Stimulated activated CD8-positive, alpha-beta memory T cell treated with anti-CD3 and anti-CD28 coated beads, Interleukin-12 subunit alpha, Interleukin-12 subunit beta, amount 100 ng/mL, for 4 hours (primary cell): ENCODE data around the gene CUBN.

Experiments
- DNase-seq: peaks from one replicate; pipeline ENCODE4 v3.0.0-alpha.2; 2020; ENCODE audit warnings: low read depth

CUBN gene

DNA sequence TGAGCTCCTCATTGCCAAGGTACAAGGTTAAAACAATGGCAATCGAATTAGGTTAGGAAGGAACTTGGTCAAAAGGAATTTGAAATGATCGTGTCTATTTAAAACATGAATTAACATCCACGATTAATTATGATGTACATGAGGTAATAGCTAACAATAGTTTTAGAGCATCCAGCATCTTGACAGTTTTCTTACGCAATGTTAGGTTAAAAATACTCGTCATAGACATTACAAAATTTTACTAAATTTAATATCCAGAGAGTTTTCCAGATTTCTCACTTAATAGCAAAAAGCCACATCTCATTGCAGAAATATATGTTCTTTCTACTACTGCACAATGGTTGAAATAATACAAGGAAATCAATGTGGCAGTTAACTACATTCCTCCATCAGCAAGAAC, 22.6 kb downstream of the CUBN start:
- no peak for DNase-seq

DNA sequence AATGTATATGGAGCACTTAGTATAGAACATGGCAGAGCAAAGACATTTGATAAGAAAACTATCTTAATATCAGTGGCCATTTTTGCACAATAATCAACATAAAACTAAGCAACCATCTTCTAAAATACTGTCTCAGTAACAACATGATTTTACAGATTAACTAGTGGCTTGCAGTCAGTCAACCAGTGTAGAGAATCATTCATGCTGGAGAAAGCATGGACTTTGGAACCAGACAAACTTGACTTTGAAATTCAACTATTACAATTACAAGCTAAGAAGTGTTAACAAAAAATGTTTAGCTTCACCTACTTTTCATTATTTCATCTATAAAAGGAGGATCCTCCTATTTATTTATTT, 27.7 kb downstream of the CUBN start:
- DNase-seq = no peak

DNA sequence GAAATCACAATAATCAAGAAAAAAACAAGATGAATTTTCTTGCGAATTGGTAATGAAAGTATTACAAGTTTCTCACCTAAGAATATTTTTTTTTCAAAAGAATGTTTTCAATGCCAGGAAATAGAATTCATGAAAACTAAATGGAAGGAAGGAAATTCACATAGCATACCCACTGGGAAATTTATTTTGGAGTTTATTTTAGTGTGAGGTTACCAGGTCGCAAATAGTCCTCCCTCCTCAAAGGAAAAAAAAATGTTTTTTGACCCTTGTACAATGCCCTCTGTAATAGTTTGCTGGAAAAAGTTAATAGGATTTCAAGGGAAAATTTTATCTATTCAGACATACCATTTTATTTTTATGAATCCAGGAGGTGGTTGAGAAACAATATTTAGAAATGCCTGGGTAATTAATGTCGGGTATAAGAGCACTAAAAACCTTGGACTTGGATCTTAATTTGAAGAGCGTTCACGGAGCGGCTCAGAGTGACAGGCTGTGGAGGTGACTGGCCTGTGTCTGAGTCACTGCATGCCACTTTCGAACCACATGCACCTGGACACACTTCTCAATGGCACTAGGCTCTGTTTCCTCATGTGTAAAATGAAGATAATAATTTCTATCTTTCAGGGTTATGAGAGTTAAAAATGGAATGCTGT, 28.2 kb downstream of the CUBN start:
- DNase-seq = no peak

DNA sequence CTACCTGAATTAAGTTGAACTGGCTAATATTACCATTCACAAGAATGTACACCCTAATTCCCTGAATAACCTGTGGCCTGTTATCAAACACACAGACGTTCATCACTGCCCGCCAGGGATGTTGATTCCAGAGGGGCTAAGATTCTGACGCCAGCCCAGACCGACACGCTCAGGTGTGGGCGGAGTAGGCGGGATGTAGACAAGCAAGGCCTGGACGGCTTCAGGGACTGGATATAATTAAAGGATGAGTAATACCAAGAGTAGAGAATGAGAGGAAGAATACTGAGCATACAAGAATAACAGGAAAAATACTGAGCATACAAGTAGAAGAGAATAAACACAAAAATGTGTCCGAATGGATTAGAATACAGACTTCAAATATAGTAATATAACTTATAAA, 29.0 kb downstream of the CUBN start:
- no peak for DNase-seq

DNA sequence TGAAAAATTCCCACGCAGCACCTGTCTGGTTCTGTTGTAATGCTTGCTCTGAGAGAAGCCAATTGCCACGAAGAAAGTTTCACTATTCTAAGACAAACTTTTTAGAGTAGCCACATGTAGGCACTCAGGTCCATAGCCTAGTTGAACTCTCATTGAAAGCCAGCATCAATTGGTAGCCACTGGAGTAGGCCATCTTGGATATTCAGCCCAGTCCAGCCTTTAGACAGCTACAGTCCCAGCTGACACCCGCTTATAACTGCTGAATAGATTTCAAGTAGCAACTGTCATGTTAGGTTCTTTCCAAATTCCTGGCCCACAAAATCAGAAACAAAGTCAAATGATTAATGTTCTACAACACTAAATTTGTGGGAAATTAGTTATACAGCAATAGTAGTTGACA, 31.6 kb downstream of the CUBN start:
- DNase-seq = no peak

DNA sequence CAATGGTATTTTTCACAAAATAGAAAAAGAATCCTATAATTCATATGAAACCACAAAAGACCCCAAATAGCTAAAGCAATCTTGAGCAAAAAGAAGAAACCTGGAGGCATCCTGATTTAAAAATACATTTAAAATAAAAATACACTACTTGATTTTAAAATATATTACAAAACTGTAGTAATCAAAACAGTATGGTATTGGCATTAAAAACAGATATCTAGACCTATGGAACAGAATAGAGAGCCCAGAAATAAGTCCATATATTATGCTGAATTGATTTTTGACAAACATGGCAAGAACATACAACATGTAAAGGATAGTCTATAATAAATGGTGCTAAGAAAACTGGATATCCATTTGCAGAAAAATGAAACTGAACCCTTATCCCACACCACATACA, 34.8 kb downstream of the CUBN start:
- DNase-seq = no peak

DNA sequence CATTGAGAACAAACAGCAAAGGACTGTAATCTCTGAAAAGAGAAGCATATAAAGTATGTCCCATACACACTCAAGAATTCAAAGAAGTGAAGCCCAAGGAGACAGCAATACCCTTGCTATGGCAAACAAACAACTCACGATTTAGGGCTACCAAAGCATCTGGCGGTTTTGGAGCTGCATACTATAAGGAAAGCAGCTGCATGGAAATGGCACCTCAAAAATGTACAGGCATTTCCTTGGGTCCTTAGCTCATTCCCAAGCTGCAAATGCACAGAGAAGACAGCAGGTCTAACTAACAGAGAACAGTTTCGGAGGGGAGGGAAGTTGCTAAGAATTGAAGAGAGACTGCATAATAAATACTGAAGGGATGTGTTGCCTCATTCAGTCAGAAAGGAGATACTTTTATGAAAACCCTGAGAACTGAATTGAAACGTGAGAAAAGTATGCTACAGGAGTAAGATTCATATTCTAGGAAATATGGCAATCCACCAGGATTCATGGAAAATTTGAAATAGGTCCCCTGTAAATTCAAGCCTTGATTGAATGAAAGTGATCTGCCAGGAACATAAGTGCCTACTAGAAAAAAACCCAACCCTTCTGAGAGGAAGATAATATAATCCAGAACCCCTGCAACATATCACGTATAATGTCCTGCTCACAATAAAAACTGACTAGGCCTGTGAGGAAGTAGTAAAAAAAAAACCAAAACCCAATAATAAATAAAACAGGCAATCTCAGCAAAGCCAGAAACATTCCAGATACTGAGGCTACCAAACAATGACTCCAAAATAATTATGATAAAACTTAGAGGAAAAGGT, 36.4 kb downstream of the CUBN start:
- no peak for DNase-seq

DNA sequence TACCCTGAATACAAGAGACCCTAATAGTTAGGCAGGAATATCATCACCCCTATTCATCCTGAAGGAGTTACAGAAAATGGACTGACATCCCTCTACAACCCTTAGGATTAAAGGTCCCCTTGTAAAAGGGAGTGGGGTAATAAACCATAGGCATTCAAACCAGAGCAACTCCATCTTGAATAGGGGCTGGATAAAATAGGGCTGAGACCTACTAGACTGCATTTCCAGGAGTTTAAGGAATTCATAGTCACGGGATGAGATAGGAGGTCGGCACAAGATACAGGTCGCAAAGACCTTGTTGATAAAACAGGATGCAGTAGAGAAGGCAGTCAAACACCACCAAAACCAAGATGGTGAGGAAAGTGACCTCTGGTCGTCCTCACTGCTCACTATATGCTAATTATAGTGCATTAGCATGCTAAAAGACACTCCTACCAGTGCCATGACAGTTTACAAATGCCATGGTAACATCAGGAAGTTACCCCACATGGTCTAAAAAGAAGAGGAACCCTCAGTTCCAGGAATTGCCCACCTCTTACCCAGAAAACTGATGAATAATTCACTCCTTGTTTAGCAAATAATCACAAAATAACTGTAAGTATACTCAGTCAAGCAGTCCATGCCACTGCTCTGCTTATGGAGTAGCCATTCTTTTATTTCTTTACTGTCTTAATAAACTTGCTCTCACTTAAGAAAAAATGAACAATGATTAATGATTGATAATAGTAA, 37.2 kb downstream of the CUBN start:
- no peak for DNase-seq

DNA sequence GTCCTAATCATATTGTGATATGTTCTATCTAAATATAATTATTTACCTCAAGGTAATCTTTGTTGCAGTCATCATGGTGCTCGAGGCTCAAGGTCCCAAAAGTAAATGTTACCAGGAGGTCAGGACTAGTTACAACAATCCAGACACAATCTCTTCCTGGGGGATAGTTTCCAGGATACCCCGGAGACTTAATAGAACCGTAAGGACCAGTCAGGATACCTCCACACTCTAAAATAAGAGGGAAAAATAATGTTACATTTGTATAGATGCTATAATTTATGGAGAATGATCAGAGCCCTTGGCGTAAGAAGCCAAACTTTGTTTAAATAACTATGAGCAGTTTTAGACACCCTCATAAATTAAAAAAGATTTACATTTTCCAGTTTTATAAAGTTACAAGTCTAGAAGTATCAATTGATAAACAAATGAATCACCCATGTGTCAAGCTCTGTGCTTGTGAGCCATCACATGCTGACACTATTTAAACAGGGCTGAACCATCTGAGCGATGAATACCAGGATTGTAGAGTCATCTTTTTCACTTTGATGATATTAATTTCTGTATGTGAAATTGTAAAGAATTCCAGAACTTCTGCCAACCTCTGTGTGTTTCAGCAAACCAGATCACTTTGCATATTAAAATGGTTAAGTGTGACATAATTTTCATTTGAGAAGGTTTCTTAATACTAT, 41.3 kb downstream of the CUBN start:
- DNase-seq = no peak

DNA sequence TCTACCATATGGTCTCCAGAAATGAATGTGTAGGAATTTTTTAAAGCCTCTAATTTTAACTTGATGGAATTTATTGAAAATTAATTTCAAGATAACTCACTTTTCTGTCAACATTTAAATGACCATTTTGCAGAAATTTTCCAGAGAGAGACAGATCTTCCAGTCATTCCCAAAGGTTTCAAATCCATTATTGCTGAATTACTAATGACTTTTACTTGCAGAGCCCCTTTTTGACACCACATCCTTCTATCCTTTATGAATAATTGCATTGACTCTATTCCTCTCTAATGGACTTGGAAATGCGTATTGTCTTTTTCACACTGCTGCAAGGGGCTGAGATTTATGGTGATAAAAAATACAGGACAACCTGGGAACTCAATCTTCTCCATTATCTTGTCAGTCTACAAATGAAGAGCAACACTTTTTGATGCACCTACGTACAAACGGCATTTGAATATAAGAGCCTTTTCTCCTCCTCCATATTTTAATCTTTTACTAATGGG, 42.7 kb downstream of the CUBN start:
- no peak for DNase-seq

DNA sequence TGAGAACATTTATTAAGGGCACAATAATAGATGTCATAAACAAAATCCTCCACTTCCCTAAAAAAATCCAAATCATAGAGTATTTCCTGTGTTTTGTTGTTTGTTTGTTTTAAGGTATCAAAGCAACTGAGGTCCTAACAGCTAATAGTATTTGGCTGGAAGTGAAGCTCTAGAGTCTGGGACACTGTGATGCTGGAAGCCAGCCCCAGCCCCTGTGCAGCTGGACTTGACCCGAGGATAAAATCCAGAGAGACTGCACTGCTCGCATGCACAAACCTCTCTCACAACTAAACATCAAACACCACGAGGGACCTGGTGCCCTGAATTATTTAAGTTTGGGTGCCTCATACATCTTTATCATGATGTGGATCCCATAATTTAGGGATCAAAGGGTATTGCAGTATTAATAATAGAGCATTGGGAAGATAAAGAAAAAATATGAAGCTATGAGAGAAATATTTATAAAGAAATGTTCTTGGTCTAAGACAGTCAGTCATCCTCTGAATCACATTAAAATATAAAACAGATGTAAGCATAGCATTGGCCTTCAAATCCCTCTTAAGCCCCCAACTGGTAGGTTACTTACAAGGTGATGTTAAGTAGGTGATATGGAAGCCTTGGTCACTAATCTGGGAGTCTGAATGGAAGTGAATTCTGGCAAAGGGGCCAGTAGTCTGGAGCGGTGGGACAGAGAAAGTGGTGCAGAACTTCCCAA, 44.4 kb downstream of the CUBN start:
- DNase-seq = no peak

DNA sequence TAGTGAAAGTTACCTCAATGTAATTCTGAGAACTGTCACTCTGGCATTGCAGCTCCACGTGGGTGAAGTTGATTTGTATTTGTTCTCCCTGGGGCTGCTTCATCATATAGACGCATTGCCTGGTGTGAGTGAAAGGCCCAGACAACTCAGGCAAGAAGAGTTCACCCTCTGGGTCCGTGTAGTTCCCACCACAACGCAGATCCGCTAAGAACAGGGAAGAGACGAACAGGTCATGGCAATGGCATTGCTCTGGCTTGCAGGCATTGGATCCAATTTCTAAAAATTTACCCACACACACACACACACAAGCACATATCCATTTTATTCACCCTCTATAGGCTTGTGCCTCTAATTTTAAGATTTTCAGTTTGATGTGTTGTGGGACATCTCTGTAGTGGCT, 45.4 kb downstream of the CUBN start:
- no peak for DNase-seq

DNA sequence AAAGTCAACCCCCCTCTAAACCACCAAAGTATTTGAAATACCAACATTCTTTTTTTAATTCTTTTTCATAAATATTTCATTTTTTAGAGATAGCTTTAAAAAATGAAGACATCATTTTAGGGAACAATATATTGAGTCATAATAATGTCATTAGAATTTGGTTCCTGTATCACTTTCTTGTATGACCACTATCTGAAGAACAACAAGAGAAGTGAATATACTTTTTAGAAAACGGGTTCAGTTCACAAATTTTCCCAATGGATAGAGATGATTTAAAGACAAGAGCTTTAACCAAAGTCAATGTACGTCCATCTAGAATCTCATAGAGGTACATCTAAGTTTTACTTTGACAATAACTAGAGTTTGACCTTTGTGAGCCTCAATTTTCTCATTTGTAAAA, 48.2 kb downstream of the CUBN start:
- no peak for DNase-seq

DNA sequence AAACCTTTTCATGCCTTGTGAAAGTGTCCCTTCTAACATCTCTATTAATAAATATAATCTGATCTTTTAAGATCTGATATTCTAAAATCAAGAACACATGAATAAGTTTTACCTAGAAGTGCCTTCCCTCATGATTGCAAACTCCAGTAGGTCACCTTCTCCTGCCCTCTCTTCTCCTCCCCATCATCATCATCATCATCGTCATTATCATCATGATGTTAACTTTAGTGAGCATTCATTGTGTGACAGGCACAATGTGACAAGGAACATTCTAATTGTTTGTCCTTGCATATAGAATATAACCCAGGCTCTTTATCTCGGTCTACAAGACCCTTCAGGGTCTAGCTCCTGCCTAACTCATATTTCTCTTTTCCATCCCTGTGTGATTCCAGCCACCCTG, 51.7 kb downstream of the CUBN start:
- DNase-seq = no peak

DNA sequence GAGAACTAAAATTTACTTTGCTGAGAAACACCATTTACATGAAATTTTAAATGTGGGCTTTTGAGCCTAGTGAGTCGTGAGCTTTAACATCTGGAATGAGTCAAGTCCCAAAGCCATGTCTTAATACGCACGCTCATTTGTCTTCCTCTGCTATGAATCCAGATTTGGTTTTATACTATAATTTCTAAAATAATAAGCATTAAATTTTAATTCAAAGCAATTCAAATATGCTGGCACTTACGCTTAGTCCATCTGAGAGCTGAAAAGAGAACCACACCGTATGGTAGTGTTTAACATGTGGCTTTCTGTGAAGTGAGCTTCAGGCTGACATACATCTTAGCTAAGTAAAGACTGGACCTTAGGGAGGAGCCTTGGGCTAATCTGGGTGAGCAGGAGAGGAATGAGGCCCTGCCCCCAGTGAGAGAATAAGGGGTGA, 52.2 kb downstream of the CUBN start:
- no peak for DNase-seq

DNA sequence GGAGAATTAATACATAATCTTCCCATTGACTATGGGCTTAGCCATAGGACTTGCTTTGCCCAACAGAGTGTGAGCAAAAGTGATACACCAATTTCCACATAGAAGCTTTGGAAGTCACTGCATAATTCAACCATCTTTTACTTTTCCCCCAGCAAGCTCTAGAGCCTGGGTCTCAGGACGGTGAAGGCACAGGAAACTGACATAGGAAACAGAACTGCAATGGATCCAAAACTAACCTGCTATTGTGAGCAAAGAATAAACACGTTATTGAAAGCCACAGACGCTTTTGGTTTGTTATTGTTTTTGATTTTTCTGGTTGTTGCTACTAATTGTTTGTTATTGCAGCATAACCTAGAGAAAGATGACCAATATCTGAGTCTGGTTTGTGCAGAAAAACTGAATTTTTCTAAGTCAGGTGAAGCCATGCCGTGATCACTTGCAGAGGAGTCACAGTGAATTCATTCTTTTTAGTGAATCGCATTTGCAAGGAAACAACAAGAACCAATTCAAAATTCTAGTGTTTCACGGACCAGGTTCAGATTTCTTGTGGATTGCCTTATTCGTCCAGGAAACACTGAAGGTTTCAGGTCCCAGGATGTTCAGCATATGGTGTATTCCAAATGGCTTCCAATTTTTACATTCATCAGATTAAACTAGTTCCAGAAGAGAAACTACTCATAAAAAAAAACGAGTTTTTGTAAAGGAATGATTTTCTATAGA, 52.8 kb downstream of the CUBN start:
- DNase-seq = no peak

DNA sequence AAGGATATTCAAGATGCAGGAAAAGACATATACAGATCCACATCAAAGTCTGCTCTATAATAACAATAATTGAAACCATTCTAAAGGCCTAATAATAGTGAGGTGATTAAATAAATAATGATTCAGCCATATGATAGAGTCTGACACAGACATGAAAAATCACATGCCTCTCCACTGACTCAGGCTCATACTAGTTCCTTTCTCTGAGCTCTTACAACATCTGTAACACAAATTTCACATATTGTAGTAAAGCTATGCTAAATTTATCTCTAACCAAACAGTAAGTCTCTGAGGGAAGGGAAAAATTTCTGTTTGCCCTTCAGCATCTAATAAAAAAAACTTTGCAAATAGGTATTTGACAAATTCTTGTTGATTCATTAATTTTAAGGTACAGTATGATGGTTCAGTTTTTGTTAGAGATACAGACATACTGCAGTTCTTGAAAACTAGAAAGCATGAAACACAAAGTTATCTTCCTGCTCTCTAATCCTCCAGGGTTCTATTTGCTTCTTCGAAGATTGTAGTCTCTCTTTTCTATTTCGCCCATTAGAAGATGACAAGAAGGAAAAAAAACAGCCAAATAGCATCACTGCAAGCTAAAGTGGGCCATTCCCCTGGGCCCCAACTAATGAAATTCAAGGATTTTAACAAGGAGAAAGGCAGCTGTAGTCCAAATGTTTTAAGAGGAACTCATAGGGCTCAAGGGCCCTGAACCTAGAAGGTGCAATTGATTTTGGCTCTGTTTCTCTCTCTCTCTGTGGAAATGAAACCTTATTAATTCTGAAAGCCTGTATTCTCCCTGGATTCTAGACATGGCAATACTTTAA, 53.9 kb downstream of the CUBN start:
- DNase-seq = no peak

DNA sequence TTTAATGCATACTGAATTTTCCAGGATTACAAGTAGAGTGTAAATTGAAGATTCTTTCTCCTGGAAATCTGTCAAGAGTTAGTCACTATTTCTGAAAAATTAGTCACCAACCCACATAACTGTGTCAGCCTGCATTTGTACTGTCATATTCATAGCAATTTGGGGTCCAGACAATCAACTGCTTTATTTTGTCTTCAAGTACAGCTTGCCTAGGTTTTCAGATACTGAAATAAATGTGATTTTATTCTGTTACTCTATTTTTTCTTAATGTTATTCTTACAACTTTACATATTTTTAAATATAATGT, 55.1 kb downstream of the CUBN start:
- no peak for DNase-seq

DNA sequence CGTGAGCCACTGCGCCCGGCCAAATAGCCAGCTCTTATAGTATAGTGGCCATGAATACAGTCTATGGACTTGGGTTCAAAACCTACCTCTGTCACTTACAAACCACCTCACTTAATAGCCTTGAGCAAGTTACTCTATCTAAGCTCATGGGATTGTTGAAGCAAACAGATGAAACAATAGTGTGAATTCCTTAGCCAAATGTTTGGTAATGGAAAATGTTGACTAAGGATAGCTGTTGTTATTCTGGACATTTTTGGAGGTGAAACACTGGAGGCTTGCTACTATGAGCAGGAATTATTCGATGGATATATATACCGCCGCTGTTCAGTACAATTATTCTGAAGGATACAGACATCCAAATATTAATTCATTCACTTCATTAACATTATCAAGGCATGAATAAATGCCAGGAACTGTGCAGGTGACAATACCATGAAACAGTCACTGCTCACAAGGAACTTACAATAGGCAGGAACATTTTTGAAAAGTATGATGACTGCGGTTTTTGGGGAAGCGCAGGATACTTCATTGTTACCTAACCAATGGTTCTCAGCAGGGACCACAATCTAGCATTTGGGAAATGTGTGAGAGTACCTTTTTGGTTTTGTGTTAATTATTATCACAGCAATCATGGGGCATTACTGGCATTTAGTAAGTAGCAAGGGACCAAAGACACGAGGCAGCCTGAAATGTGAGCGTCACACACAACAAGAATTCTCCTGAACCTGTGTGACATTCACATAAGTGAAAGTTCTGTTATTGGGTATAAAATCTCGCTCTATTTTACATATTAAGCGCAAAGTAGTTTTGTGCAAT, 55.7 kb downstream of the CUBN start:
- DNase-seq = no peak

DNA sequence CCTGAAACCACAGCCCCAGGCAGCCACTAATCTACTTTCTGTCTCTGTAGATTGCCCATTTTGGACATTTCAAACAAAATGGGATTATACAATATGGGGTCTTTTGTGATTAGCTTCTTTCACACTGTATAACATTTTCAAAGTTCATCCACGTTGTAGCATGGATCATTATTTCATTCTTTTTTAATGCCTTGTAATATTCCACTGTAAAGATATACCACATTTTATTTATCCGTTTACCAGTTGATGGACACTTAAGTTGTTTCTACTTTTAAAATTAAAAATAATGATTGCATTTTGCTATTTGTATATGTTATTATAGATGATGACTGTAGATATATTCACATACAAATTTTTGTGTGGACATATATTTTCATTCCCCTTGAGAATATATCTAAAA, 60.7 kb downstream of the CUBN start:
- no peak for DNase-seq
